SK-N-SH treated with all-trans-retinoic acid at 6 μM for 48 hours (cell line): ENCODE data around the gene CPLX1.

Source experiments
- ARNTL ChIP-seq: fragments of 450-650 bp; formaldehyde crosslinking; IDR thresholded peaks from 2 replicates; pipeline ENCODE4 v1.5.0; 2020; ENCODE audit warnings: low read depth, mild to moderate bottlenecking, moderate library complexity, borderline replicate concordance
- BACH2 ChIP-seq: fragments of 250-450 bp; sonication (Bioruptor Pico); IDR thresholded peaks from 2 replicates; pipeline ENCODE4 v1.9.0; 2021; ENCODE audit warnings: mild to moderate bottlenecking, borderline replicate concordance
- CSRNP3 ChIP-seq: fragments of 250-450 bp; sonication (Bioruptor Pico); IDR thresholded peaks from 2 replicates; pipeline ENCODE4 v1.5.1; 2021; ENCODE audit warnings: mild to moderate bottlenecking, moderate library complexity
- ESRRG ChIP-seq: fragments of 250-450 bp; sonication (Bioruptor Pico); IDR thresholded peaks from 2 replicates; pipeline ENCODE4 v1.6.1; 2021; ENCODE audit warnings: mild to moderate bottlenecking
- RARB ChIP-seq: fragments of 250-450 bp; sonication (Bioruptor Pico); IDR thresholded peaks from 2 replicates; pipeline ENCODE4 v1.8.0; 2021; ENCODE audit warnings: mild to moderate bottlenecking, moderate library complexity
- TCF4 ChIP-seq: fragments of 250-450 bp; sonication (Bioruptor Pico); IDR thresholded peaks from 2 replicates; pipeline ENCODE4 v1.8.0; 2021; ENCODE audit warnings: mild to moderate bottlenecking, moderate library complexity, borderline replicate concordance
- ZFP3 ChIP-seq: fragments of 250-450 bp; sonication (Bioruptor Pico); IDR thresholded peaks from 2 replicates; pipeline ENCODE4 v1.5.0; 2020; ENCODE audit warnings: mild to moderate bottlenecking, moderate library complexity
- ZNF565 ChIP-seq: fragments of 450-650 bp; formaldehyde crosslinking; conservative IDR thresholded peaks from 2 replicates; pipeline ENCODE4 v1.5.0; 2020; ENCODE audit warnings: low read depth, mild to moderate bottlenecking, moderate library complexity
- ZNF70 ChIP-seq: fragments of 450-650 bp; formaldehyde crosslinking; IDR thresholded peaks from 2 replicates; pipeline ENCODE4 v1.5.0; 2020; ENCODE audit warnings: mild to moderate bottlenecking, moderate library complexity
- ZNF8 ChIP-seq: fragments of 450-650 bp; formaldehyde crosslinking; IDR thresholded peaks from 2 replicates; pipeline ENCODE4 v1.5.0; 2020; ENCODE audit warnings: mild to moderate bottlenecking, moderate library complexity
- TF ChIP-seq, protein P1 (sequence below): fragments of 250-450 bp; sonication (Bioruptor Pico); IDR thresholded peaks from 2 replicates; pipeline ENCODE4 v1.8.0; 2020; ENCODE audit warnings: mild to moderate bottlenecking, moderate library complexity, borderline replicate concordance
- TF ChIP-seq, protein P2 (sequence below): fragments of 250-450 bp; sonication (Bioruptor Pico); IDR thresholded peaks from 2 replicates; pipeline ENCODE4 v1.5.1; 2020; ENCODE audit warnings: low read depth, mild to moderate bottlenecking, moderate library complexity

GRCh38 chr4:791252-791897, 34.6 kb downstream of the CPLX1 start:
- TF ChIP-seq ZNF565 (CRISPR knock-in tag) (no peak), BACH2 (no peak), RARB (CRISPR knock-in tag) (no peak), CSRNP3 (CRISPR knock-in tag) (no peak), ZNF70 (CRISPR knock-in tag) (no peak), TCF4 (CRISPR knock-in tag) (no peak), ESRRG (CRISPR knock-in tag) (no peak), ZFP3 (CRISPR knock-in tag) (no peak), ZNF8 (no peak), ARNTL (CRISPR knock-in tag) (no peak)
- TF ChIP-seq, protein P1, sequence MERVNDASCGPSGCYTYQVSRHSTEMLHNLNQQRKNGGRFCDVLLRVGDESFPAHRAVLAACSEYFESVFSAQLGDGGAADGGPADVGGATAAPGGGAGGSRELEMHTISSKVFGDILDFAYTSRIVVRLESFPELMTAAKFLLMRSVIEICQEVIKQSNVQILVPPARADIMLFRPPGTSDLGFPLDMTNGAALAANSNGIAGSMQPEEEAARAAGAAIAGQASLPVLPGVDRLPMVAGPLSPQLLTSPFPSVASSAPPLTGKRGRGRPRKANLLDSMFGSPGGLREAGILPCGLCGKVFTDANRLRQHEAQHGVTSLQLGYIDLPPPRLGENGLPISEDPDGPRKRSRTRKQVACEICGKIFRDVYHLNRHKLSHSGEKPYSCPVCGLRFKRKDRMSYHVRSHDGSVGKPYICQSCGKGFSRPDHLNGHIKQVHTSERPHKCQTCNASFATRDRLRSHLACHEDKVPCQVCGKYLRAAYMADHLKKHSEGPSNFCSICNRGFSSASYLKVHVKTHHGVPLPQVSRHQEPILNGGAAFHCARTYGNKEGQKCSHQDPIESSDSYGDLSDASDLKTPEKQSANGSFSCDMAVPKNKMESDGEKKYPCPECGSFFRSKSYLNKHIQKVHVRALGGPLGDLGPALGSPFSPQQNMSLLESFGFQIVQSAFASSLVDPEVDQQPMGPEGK (CRISPR knock-in tag), result no peak
- TF ChIP-seq, protein P2, sequence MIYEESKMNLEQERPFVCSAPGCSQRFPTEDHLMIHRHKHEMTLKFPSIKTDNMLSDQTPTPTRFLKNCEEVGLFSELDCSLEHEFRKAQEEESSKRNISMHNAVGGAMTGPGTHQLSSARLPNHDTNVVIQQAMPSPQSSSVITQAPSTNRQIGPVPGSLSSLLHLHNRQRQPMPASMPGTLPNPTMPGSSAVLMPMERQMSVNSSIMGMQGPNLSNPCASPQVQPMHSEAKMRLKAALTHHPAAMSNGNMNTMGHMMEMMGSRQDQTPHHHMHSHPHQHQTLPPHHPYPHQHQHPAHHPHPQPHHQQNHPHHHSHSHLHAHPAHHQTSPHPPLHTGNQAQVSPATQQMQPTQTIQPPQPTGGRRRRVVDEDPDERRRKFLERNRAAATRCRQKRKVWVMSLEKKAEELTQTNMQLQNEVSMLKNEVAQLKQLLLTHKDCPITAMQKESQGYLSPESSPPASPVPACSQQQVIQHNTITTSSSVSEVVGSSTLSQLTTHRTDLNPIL, result no peak
